OCI-LY3 (cell line): ENCODE results near the gene POLR2A.

Source experiments
- H2AFZ ChIP-seq: fragments of 200-600, 300-600 bp; shearing (Covaris generic); 2 replicates; pipeline ENCODE4 v1.6.0; 2014; ENCODE audit warnings: antibody characterized with exemption, low read depth, low read length
- H3K27ac ChIP-seq: fragments of 200-600, 300-600 bp; sonication (generic); 2 replicates; pipeline ENCODE4 v1.5.1; 2014; ENCODE audit warnings: mild to moderate bottlenecking, low read length, moderate library complexity, mixed read lengths
- H3K27me3 ChIP-seq: fragments of 200-600, 300-600 bp; sonication (generic); 2 replicates; pipeline ENCODE4 v1.6.1; 2014; ENCODE audit warnings: low read depth, low read length, mixed read lengths
- H3K36me3 ChIP-seq: fragments of 200-600, 300-600 bp; sonication (generic); replicated peaks from 2 replicates; pipeline ENCODE3; 2014; ENCODE audit warnings: low read depth, low read length, mixed read lengths
- H3K4me1 ChIP-seq: fragments of 300-600, 200-600 bp; sonication (generic); 2 replicates; pipeline ENCODE4 v1.6.1; 2014; ENCODE audit warnings: low read length, mixed read lengths
- H3K4me2 ChIP-seq: fragments of 200-600, 300-600 bp; sonication (generic); 2 replicates; pipeline ENCODE4 v1.6.1; 2014; ENCODE audit warnings: low read length, mixed read lengths
- H3K4me3 ChIP-seq: fragments of 300-600, 200-600 bp; sonication (generic); 2 replicates; pipeline ENCODE4 v1.5.1; 2014; ENCODE audit warnings: antibody characterized with exemption, mild to moderate bottlenecking, low read length, moderate library complexity
- H3K79me2 ChIP-seq: fragments of 300-600, 200-600 bp; shearing (Covaris generic); 2 replicates; pipeline ENCODE4 v1.6.1; 2014; ENCODE audit warnings: mild to moderate bottlenecking, low read length, mixed read lengths
- H3K9ac ChIP-seq: fragments of 300-600, 200-600 bp; shearing (Covaris generic); 2 replicates; pipeline ENCODE4 v1.6.0; 2014; ENCODE audit warnings: mild to moderate bottlenecking, low read length, moderate library complexity
- H3K9me3 ChIP-seq: fragments of 200-600, 300-600 bp; shearing (Covaris generic); 2 replicates; pipeline ENCODE4 v1.6.1; 2014; ENCODE audit warnings: low read length, mixed read lengths; ENCODE audit not compliant: insufficient read depth
- H4K20me1 ChIP-seq: fragments of 200-600, 300-600 bp; sonication (generic); 2 replicates; pipeline ENCODE4 v1.6.1; 2016; ENCODE audit warnings: low read length, mixed read lengths; ENCODE audit not compliant: insufficient read depth
- EZH2phosphoT487 ChIP-seq: fragments of 200-600 bp; shearing (Covaris generic); IDR thresholded peaks from 2 replicates; pipeline ENCODE4 v1.6.1; 2018; ENCODE audit warnings: antibody characterized with exemption, mixed run types, low read depth
- TF ChIP-seq, protein P1 (sequence below): fragments of 200-600, 300-600 bp; sonication (generic); IDR thresholded peaks from 2 replicates; pipeline ENCODE4 v1.5.1; 2014; ENCODE audit warnings: antibody characterized with exemption, low read length, low read depth

POLR2A gene

GRCh38 chr17:7442142-7442541 lies 42.0 kb upstream of the POLR2A start:
- Histone ChIP-seq H3K36me3 (no peaks in the 10 kb centered on the region), H4K20me1 (no peaks in the 10 kb centered on the region), H3K4me1 (peaks cover 6% of the 10 kb centered on the region; the same call in 1 of the 2 replicates), H3K4me2 (no peak overlapping the region), H3K9me3 (no peaks in the 10 kb centered on the region), H3K27ac (no peak overlapping the region), H3K4me3 (no peak overlapping the region), H2AFZ (no peak overlapping the region), H3K79me2 (no peaks in the 10 kb centered on the region), H3K9ac (no peak overlapping the region), H3K27me3 (0 out of 2 replicates have a peak, but pooled peaks cover 3% of the 10 kb centered on the region)
- TF ChIP-seq, protein P1, sequence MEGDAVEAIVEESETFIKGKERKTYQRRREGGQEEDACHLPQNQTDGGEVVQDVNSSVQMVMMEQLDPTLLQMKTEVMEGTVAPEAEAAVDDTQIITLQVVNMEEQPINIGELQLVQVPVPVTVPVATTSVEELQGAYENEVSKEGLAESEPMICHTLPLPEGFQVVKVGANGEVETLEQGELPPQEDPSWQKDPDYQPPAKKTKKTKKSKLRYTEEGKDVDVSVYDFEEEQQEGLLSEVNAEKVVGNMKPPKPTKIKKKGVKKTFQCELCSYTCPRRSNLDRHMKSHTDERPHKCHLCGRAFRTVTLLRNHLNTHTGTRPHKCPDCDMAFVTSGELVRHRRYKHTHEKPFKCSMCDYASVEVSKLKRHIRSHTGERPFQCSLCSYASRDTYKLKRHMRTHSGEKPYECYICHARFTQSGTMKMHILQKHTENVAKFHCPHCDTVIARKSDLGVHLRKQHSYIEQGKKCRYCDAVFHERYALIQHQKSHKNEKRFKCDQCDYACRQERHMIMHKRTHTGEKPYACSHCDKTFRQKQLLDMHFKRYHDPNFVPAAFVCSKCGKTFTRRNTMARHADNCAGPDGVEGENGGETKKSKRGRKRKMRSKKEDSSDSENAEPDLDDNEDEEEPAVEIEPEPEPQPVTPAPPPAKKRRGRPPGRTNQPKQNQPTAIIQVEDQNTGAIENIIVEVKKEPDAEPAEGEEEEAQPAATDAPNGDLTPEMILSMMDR, result no peak
- TF ChIP-seq EZH2phosphoT487, result no peak

DNA sequence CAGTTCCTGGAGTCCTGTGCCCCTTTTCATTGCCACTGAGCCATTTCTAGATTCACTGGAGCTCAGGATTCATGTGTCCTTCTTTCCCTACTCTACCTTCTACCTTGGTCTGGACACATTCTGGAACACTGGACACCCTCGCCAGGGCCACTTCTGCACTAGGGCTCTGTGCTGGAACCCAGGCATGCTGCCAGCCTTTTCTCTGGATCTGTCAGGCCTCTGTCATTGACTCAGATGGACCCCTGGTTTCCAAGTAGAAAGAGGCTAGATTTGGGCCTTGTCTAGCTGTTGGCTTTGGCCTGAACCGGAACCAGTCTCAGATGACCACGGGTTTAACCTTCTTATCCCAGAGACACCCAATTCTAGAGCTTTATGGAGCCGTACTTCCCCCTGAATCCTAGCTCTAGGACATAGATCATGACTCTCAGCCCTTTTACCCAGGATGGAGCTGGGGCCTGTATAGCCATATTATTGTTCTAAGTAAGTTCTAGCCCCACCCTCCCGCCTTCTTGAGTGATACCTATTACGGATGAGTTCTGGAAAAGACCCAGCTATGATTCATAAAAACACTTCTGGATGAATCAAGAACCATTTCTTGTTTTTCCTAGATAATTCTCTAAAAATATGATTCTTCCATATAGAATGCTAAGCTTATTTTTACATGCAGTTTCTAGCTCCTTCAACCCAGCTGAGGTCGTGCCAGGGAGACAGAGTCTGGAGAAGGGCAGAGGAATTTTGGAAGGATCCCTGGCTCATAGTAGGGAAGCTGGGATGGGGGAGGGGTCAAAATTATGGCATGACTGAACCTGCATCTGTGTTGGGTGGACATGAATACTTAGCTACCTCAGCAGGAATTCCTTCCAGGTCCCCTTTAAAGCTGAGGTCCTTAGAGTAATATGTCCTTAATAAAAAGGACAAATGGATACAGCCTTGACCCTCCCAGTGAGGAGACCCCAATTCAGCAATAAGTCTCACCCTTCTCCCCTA lies 40.4 kb upstream of the POLR2A start:
- Histone ChIP-seq H3K9me3 (no peaks in the 10 kb centered on the region), H3K27ac (no peak overlapping the region), H3K4me2 (no peak overlapping the region), H4K20me1 (no peaks in the 10 kb centered on the region), H3K79me2 (no peaks in the 10 kb centered on the region), H2AFZ (no peak overlapping the region), H3K36me3 (no peaks in the 10 kb centered on the region), H3K4me3 (no peak overlapping the region), H3K4me1 (peaks cover 6% of the 10 kb centered on the region; the same call in 1 of the 2 replicates), H3K9ac (no peak overlapping the region), H3K27me3 (0 out of 2 replicates have a peak, but pooled peaks cover 3% of the 10 kb centered on the region)
- TF ChIP-seq, protein P1, result no peak

DNA sequence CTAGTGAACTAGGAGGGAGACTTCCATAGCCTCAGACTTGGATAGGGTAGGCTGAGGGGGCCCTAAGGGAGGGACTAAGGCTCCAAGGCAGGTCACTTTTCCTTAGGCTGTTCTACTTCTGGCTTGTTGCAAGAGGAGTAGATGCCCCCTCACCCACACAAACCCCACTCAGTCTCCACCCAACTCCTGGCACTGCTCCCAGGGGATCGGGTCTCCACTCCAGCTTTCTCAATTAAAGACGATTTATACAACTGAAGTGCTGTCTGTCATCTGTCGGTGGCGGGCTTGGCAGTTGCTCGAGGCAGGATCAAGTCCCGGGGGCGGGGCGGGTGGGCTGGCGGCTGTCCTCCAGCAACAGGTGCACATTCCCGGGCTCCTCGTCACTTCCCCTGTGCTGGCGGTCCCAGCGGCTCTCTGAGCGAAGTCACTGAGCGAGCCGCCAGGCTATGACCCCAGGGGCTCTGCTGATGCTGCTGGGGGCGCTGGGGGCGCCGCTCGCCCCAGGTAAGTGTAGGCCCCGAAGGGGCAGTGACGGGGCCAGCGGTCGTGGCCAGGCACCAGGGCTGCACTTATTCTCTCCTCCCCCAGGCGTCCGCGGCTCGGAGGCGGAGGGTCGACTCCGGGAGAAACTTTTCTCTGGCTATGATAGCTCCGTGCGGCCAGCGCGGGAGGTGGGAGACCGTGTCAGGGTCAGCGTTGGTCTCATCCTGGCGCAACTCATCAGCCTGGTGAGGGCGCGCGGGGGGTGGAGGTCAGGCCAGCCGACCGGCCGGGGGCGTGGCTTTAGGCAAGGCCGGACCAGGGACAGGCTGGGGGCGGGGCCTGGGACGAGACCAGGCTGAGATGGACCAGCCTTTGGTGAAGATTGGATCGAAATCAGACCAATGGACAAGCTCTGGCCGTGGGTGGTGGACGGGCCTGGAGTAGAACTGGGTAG lies 39.2 kb upstream of the POLR2A start, which contains the start of gene CHRNB1:
CHRNB1 (plus strand) TSS at position 380 of the 937 bp plus-strand sequence; CDS start at position 447, 67 bp downstream.
- no peak within 1 kb of the TSS for H3K27ac ChIP-seq
- no peak within 1 kb of the TSS for H3K4me2 ChIP-seq
- H3K4me3 ChIP-seq, result no peak within 1 kb of the TSS
- 0 out of 2 replicates have a peak, but pooled peaks cover 3% of the 10 kb centered on the region for H3K27me3 ChIP-seq
- no peak within 1 kb of the TSS for H2AFZ ChIP-seq
- H3K4me1 ChIP-seq, result peaks cover 6% of the 10 kb centered on the region; the same call in 1 of the 2 replicates
- no peaks in the 10 kb centered on the region for H4K20me1 ChIP-seq
- H3K79me2 ChIP-seq, result no peaks in the 10 kb centered on the region
- no peaks in the 10 kb centered on the region for H3K36me3 ChIP-seq
- H3K9ac ChIP-seq, result no peak within 1 kb of the TSS
- no peaks in the 10 kb centered on the region for H3K9me3 ChIP-seq
- TF ChIP-seq, protein P1, result no peak
- no peak for TF ChIP-seq EZH2phosphoT487
